GM13976 (cell line): ENCODE data around the gene HNRNPL.
"Not testable (repeated sequence)": the region's sequence is repeated elsewhere in the genome, so short reads cannot be mapped to it uniquely, and the experiment has no call there.

Experiments used
- DNase-seq: peaks from one replicate; pipeline ENCODE4 v3.0.0; 2012; ENCODE audit warnings: low spot score
- CTCF ChIP-seq: IDR thresholded peaks from 2 replicates; pipeline ENCODE4 v1.5.1; 2012; ENCODE audit warnings: borderline replicate concordance, mild to moderate bottlenecking; ENCODE audit not compliant: insufficient read depth; ENCODE audit errors: extremely low read depth, missing control alignments, control extremely low read depth
- in situ Hi-C: fragments of 300-500 bp; cut with MboI; formaldehyde crosslinking; loops from one replicate; pipeline ENCODE4 v1.12.0; 2022; ENCODE audit warnings: low sequenced_read_pairs, mixed read lengths, inconsistent platforms; ENCODE audit not compliant: unreplicated experiment

Gene HNRNPL

DNA sequence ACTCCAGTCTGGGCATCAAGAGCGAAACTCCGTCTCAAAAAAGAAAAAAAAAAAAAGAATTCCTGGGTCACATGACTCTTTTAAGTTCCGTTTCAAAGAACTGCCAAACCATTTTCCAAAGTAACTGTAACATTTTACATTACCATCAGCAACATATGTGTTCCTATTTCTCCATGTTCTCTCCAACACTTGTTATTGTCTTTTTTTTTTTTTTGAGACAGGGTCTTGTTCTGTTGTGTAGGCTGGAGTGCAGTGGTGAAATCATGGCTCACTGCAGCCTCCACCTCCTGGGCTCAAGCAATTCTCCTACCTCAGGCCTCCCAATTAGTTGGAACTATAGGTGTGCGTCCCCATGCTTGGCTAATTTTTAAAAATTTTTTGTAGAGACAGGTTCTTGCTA is 54.2 kb downstream of the HNRNPL start:
- DNase-seq = no peak
- in situ Hi-C loops = no loop called here
- TF ChIP-seq CTCF = no peak

- no peak for DNase-seq
- in situ Hi-C loops = no loop called here
- no peak for TF ChIP-seq CTCF
Observed at GRCh38 chr19:38793671-38794070, 56.1 kb downstream of the HNRNPL start.

GRCh38 chr19:38793177-38793576 is 56.6 kb downstream of the HNRNPL start:
- TF ChIP-seq CTCF = no peak
- DNase-seq = no peak
- in situ Hi-C loops = no loop called here

DNA sequence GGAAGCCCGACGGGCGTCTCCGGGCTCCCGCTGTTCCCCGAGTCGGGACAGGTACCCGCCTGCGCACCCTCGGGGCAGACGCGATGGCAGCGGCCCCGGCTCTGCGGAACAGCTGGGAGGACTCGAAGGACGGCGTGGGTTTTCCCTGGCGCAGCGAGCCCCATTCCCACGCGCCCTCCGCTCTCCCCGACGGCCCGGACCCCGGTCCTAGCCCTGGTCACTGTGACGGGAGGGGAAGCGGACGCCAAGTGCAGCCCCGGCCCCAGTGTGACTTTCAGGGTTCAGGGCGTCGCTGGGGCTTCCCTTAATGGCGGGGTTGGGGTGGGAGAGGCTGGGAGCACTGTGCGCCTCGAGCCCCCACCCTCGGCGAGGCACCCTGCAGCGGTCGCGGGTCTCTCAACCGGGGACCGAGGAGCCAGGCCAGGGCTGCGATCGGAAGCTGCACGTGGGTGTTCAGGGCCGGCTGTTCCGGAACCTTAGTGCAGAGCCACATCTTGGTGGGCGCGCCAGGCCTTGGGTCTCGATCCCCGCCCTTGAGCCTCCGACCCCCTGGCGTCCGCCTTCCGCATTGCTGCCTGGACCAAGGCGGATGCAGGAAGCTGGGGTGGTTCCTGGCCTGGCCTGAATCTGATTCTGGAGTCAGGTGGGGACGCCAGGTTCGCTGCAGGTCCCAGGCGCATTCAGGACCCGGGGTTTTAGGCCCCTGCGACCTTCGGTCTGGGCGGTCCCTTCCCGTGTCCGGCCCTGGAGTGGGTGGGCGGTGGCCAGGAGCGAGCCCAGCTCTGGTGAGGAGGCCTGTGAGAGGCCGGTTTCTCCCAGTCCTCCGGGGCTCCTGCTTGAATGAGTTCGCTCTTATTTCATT is 57.3 kb downstream of the HNRNPL start:
- in situ Hi-C loops = no loop called here
- peak; percentile 69 for DNase-seq
- no peak for TF ChIP-seq CTCF

DNA sequence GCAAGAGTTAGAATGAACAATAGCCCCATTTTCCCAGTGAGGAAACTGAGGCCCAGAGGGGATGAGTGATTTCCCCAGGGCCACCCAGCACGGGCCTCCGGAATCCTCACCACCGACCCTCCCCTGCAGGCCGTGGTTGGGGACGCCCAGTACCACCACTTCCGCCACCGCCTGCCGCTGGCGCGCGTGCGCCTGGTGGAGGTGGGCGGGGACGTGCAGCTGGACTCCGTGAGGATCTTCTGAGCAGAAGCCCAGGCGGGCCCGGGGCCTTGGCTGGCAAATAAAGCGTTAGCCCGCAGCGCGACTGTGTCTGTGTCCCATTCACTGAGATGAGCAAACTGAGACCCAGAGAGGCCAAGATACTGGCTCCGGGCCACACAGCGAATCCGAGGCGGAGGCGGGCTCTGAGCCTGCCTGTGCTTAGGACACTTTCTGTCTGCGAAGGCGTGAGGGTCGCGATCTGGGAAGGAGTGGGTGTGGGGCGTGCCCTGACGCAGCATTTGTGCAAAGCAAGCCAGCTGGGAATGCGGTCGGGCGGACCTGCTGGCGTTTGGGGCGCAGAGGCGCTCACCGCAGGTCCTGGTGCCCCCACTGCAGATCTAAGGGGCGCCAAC is 58.2 kb downstream of the HNRNPL start:
- in situ Hi-C loops, DNase-seq: not testable (repeated sequence)

DNA sequence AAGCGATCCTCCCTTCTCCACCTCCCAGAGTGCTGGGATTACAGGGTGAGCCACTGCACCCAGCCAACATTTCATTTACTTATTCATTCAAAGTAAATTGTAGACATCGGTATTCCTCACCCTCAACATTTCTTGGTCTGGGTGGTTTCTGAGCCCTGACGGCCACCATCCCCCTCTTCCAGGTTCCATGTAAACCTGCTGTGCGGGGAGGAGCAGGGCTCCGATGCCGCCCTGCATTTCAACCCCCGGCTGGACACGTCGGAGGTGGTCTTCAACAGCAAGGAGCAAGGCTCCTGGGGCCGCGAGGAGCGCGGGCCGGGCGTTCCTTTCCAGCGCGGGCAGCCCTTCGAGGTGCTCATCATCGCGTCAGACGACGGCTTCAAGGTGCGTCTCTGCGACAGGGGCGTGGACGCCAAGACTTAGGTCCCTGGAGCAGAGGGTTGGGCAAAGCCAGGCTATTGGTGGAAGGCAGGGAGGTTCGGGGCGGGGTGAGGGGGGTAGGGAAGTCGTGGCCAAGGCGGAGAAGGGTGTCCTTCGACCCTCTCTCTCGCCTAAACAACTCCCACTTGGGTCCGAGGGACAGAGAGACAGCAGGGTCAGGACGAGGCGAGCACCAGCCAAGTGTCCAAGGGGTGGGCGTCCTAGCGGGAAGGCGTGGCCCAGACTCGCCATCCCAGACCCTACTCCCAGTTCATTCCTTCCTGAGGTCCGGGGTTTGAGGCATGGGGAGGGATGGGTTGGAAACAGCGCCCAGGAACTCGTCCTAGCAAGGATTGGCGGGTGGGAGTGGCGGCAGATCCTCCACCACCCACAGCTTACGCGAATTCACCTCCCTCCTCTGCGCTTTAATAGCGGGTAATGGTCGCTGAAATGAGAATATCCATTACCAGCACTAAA is 59.0 kb downstream of the HNRNPL start:
- in situ Hi-C loops, DNase-seq: not testable (repeated sequence)

GRCh38 chr19:38788478-38789243 is 61.1 kb downstream of the HNRNPL start, which contains the start of gene LGALS7B:
LGALS7B (plus strand) TSS chr19:38789200; CDS start chr19:38789227, 27 bp downstream.
- TF ChIP-seq CTCF = no peak
- DNase-seq = no peak
- in situ Hi-C loops = no loop called here
